SK-N-SH treated with all-trans-retinoic acid at 6 μM for 48 hours (cell line): ENCODE data around the gene ZFYVE21.

Experiments
- CREB5 ChIP-seq: fragments of 250-450 bp; sonication (Bioruptor Pico); IDR thresholded peaks from 2 replicates; pipeline ENCODE4 v1.5.1; 2020; ENCODE audit warnings: low read depth, mild to moderate bottlenecking, moderate library complexity
- PATZ1 ChIP-seq: fragments of 250-450 bp; sonication (Bioruptor Pico); IDR thresholded peaks from 2 replicates; pipeline ENCODE4 v1.8.0; 2020; ENCODE audit warnings: mild to moderate bottlenecking, moderate library complexity, borderline replicate concordance
- ZFP3 ChIP-seq: fragments of 250-450 bp; sonication (Bioruptor Pico); IDR thresholded peaks from 2 replicates; pipeline ENCODE4 v1.5.0; 2020; ENCODE audit warnings: mild to moderate bottlenecking, moderate library complexity

GRCh38 chr14:103745424-103745823 lies 29.8 kb downstream of the ZFYVE21 start:
- TF ChIP-seq PATZ1 (CRISPR knock-in tag) (no peak), CREB5 (no peak), ZFP3 (no peak)
